GM19372 (cell line): ENCODE measurements around the gene ELFN1.

Source experiments
- ATAC-seq: cut with Tn5 transposase; IDR thresholded peaks from one replicate; pipeline ENCODE4 v1.9.1; 2021; ENCODE audit warnings: mild to moderate bottlenecking, low read depth, moderate library complexity; ENCODE audit not compliant: unreplicated experiment

The ELFN1 gene

DNA sequence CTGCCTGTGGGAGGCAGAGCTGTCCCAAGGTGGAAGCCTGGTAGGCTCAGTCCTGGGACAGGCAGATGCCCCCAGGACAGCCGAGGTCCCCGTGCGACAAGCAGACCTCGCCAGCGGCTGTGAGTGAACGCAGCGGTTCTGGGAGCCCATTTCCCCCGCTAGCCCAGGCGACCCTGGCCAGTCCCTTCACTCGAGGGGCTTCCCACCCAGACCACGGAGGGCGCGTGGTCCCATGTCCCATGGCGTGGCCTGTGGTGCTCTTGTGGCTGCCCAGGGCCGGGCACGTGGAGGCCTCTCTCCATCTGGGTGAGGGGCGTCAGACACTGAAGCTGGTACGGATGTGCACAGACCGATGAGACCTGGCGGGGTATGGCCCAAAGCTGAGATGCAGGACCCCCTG lies 67.9 kb downstream of the ELFN1 start:
- no peak for ATAC-seq

GRCh38 chr7:1738511-1738910 lies 68.4 kb downstream of the ELFN1 start:
- ATAC-seq: no peak

DNA sequence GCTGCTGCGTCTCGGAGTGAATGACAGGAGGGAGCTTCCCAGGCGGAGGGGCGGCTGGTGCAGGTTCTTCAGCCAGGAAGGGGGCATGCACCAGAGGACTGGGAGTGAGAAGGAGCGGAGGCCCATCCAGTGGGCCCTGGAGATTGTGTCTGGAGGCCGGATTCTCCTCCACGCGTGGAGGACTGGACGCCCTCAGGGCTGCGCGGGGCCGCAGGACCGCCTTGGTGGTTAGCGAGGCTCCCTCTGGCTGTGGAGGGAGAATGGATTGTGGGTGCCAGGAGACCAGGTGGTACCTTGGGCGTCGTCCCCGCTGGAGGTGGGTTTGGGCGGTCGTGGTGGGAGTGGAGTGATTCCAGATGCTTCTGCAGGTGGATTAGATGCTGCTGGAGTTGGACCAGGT lies 68.9 kb downstream of the ELFN1 start:
- no peak for ATAC-seq

DNA sequence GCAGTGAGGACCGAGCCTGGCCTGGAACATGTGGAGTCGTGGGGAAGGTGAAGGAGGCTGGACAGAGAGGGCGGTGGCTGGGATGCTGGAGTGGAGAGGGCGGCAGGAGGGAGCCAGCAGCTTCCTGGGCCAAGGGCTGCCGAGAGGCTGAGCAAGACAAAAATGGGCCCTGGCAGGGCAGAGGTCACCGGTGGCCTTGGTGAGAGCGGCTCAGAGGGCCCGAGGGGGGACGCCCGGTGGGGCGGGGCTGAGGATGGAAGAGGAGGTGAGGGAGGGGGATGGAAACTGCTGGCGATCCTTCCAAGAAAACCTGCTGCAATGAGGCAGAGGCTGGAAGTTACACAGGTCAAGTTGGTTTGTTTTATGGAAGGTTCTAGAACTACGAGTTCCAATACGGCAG lies 69.5 kb downstream of the ELFN1 start:
- no peak for ATAC-seq

GRCh38 chr7:1740214-1740613 lies 70.1 kb downstream of the ELFN1 start:
- ATAC-seq: no peak

GRCh38 chr7:1741246-1741645 lies 71.2 kb downstream of the ELFN1 start:
- ATAC-seq: no peak

DNA sequence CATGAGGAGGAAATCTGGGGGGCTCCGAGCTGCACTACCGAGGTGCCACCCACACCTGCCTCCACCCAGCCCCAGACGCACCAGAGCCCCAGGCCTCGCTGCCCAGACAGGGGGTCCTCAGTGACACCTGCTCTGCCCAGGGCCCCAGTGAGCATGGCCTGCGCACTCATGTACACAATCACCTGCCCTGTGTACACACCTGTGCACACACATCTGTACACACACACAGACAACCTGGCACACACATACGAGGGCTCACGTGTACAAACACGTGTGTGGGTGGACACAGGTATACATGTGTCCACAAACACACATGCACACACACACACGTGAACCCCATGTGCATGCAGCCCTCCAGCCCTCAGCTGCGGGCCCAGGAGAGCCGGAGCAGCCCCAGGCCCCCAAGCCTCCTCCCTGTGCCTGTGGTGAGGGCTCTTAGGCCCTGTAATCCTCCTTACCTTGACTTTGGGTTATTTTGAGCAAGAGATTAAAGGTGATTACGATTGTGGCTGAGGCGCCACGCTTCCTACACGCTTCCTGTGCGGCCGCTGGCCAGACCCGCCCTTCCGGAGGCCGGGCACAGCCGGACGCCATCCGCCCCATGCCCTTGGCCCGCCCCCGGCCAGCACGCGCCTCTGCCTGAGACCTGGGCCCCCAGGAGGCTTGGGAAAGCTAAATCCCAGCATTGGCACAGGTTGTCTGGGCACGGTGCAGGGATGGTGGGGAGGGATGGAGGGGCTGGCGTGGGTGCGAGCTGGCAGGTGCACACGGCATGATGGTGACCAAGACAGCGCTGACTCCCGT lies 71.9 kb downstream of the ELFN1 start:
- ATAC-seq: no peak

GRCh38 chr7:1742555-1743303 lies 72.7 kb downstream of the ELFN1 start:
- ATAC-seq: no peak

GRCh38 chr7:1743481-1744230 lies 73.6 kb downstream of the ELFN1 start:
- ATAC-seq: no peak

DNA sequence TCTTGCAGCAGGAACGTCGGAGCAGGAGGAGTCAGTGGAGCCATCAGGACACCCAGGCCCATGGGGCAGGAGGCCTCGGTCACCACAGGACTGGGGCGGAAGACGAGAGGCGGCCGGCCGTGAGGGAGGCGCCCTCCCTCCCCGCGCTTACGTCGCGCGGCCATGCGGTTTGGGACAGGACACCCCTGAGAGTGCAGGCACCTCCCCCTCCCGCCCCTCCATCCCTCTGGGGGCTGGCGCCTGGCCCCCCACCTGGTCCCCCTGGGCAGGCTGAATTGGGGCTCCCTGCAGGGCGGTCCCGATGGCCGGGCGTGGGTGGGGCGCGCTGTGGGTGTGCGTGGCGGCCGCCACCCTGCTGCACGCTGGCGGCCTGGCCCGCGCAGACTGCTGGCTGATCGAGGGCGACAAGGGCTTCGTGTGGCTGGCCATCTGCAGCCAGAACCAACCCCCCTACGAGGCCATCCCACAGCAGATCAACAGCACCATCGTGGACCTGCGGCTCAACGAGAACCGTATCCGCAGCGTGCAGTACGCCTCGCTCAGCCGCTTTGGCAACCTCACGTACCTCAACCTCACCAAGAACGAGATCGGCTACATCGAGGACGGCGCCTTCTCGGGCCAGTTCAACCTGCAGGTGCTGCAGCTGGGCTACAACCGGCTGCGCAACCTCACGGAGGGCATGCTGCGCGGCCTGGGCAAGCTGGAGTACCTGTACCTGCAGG lies 74.4 kb downstream of the ELFN1 start:
- ATAC-seq: no peak

DNA sequence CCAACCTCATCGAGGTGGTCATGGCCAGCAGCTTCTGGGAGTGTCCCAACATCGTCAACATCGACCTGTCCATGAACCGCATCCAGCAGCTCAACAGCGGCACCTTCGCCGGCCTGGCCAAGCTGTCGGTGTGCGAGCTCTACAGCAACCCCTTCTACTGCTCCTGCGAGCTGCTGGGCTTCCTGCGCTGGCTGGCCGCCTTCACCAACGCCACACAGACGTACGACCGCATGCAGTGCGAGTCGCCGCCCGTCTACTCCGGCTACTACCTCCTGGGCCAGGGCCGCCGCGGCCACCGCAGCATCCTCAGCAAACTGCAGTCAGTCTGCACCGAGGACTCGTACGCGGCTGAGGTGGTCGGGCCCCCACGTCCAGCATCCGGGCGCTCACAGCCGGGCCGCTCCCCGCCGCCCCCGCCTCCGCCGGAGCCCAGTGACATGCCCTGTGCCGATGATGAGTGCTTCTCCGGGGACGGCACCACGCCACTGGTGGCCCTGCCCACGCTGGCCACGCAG lies 75.0 kb downstream of the ELFN1 start:
- ATAC-seq: no peak

DNA sequence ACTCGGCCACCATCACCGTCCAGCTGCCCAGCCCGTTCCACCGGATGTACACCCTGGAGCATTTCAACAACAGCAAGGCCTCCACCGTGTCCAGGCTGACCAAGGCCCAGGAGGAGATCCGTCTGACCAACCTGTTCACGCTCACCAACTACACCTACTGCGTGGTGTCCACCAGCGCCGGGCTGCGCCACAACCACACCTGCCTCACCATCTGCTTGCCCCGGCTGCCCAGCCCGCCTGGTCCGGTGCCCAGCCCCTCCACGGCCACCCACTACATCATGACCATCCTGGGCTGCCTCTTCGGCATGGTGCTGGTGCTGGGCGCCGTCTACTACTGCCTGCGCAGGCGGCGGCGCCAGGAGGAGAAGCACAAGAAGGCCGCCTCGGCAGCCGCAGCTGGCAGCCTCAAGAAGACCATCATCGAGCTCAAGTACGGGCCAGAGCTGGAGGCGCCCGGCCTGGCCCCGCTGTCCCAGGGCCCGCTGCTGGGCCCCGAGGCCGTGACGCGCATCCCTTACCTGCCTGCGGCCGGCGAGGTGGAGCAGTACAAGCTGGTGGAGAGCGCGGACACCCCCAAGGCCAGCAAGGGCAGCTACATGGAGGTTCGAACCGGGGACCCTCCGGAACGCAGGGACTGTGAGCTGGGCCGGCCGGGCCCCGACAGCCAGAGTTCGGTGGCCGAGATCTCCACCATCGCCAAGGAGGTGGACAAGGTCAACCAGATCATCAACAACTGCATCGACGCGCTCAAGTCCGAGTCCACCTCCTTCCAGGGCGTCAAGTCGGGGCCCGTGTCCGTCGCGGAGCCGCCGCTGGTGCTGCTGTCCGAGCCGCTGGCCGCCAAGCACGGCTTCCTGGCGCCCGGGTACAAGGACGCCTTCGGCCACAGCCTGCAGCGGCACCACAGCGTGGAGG lies 75.8 kb downstream of the ELFN1 start:
- no peak for ATAC-seq

- no peak for ATAC-seq
Measured at GRCh38 chr7:1746491-1746975, 76.5 kb downstream of the ELFN1 start.

GRCh38 chr7:1747004-1747801 lies 77.1 kb downstream of the ELFN1 start:
- no peak for ATAC-seq

DNA sequence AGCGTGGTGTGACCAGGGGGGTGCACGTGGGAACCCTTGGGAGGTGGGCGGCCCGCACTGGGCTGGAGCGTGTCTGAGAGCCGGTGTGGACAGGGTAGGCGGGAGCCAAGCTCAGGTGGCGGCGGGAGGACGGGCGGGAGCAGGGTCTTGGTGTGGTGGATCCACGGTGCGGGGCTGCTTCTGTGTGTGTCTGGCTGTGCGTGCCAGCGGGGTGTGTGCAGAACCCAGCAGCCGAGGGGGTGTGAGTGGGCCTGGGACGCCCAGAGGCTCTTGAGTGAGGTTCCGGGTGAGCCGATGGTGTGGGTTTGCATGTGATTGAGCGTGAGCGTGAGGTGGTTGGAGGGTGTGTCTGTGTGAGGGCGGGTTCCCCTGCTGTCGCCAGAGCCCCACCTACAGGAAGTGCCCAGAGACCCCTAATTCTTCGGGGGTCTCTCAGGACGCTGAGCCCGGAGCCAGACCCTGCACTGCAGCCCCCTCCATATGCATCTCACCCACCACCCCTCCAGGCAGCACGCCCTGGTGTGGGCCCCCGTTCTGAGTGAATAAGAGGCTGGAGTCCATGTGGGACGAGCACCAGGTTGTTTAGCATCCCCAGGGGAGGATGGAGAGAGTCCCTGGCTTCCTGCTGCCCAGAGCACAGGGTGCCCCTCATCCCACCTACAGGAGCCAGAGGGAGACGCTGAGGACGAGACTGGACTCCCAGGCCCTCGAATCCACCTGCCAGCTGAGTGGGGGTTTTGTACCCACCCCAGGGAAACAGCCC lies 78.2 kb downstream of the ELFN1 start:
- no peak for ATAC-seq

- ATAC-seq: no peak
Measured at GRCh38 chr7:1748839-1749173, 78.7 kb downstream of the ELFN1 start.

- ATAC-seq: no peak
Measured at GRCh38 chr7:1749351-1749863, 79.3 kb downstream of the ELFN1 start.
